Measurements from ENCODE around the gene KRTAP4-9.
"Not testable (repeated sequence)": the region's sequence is repeated elsewhere in the genome, so short reads cannot be mapped to it uniquely, and the experiment has no call there.

KRTAP4-9 gene

GRCh38 chr17:41105347-41105746, at the start of gene KRTAP4-9:
Gene KRTAP4-9, plus strand, starts transcription at chr17:41105389. Its CDS starts 0 bp downstream, at chr17:41105389.
- not testable (repeated sequence) for H3K9ac ChIP-seq (ENCODE audit: low read depth in 1 of 2, low read length in 2 of 2); H3K27me3 ChIP-seq (ENCODE audit: control insufficient read depth in 1 of 2, insufficient read depth in 2 of 2, low read length in 2 of 2); H3K9me3 ChIP-seq (ENCODE audit: control insufficient read depth in 1 of 2, low read length in 2 of 2); H3K4me1 ChIP-seq (ENCODE audit: control insufficient read depth in 1 of 2, insufficient read depth in 2 of 2, low read length in 2 of 2); H3K36me3 ChIP-seq (ENCODE audit: control insufficient read depth in 1 of 2, insufficient read depth in 2 of 2, low read length in 2 of 2); H3K4me3 ChIP-seq (ENCODE audit: low read depth in 1 of 2, low read length in 2 of 2); H3K27ac ChIP-seq (ENCODE audit: low read depth, low read length)

- Histone ChIP-seq H3K27me3 (ENCODE audit: control insufficient read depth in 1 of 2, insufficient read depth in 2 of 2, low read length in 2 of 2) (peaks cover 0 to 23% of the 10 kb centered on the region in 2 donors), H3K4me1 (ENCODE audit: control insufficient read depth in 1 of 2, insufficient read depth in 2 of 2, low read length in 2 of 2) (no peaks in the 10 kb centered on the region), H3K9me3 (ENCODE audit: control insufficient read depth in 1 of 2, low read length in 2 of 2) (peaks cover 0 to 4% of the 10 kb centered on the region in 2 donors), H3K4me3 (ENCODE audit: low read depth in 1 of 2, low read length in 2 of 2) (no peak overlapping the region), H3K9ac (ENCODE audit: low read depth in 1 of 2, low read length in 2 of 2) (no peak overlapping the region), H3K27ac (ENCODE audit: low read depth, low read length) (no peak overlapping the region), H3K36me3 (ENCODE audit: control insufficient read depth in 1 of 2, insufficient read depth in 2 of 2, low read length in 2 of 2) (no peaks in the 10 kb centered on the region)
Measured at GRCh38 chr17:41057547-41057946, 47.6 kb upstream of the KRTAP4-9 start.

GRCh38 chr17:41058741-41059140, 46.4 kb upstream of the KRTAP4-9 start:
- Histone ChIP-seq H3K9me3 (ENCODE audit: control insufficient read depth in 1 of 2, low read length in 2 of 2) (peaks cover 0 to 4% of the 10 kb centered on the region in 2 donors), H3K4me3 (ENCODE audit: low read depth in 1 of 2, low read length in 2 of 2) (no peak overlapping the region), H3K27me3 (ENCODE audit: control insufficient read depth in 1 of 2, insufficient read depth in 2 of 2, low read length in 2 of 2) (peaks cover 0 to 25% of the 10 kb centered on the region in 2 donors), H3K4me1 (ENCODE audit: control insufficient read depth in 1 of 2, insufficient read depth in 2 of 2, low read length in 2 of 2) (no peaks in the 10 kb centered on the region), H3K27ac (ENCODE audit: low read depth, low read length) (no peak overlapping the region), H3K36me3 (ENCODE audit: control insufficient read depth in 1 of 2, insufficient read depth in 2 of 2, low read length in 2 of 2) (no peaks in the 10 kb centered on the region), H3K9ac (ENCODE audit: low read depth in 1 of 2, low read length in 2 of 2) (no peak overlapping the region)

- H3K27ac ChIP-seq (ENCODE audit: low read depth, low read length); H3K9me3 ChIP-seq (ENCODE audit: control insufficient read depth in 1 of 2, low read length in 2 of 2); H3K9ac ChIP-seq (ENCODE audit: low read depth in 1 of 2, low read length in 2 of 2); H3K4me3 ChIP-seq (ENCODE audit: low read depth in 1 of 2, low read length in 2 of 2); H3K36me3 ChIP-seq (ENCODE audit: control insufficient read depth in 1 of 2, insufficient read depth in 2 of 2, low read length in 2 of 2); H3K4me1 ChIP-seq (ENCODE audit: control insufficient read depth in 1 of 2, insufficient read depth in 2 of 2, low read length in 2 of 2): not testable (repeated sequence)
- H3K27me3 ChIP-seq (ENCODE audit: control insufficient read depth in 1 of 2, insufficient read depth in 2 of 2, low read length in 2 of 2), result peaks cover 0 to 25% of the 10 kb centered on the region in 2 donors
Measured at GRCh38 chr17:41059276-41060051, 45.7 kb upstream of the KRTAP4-9 start.

DNA sequence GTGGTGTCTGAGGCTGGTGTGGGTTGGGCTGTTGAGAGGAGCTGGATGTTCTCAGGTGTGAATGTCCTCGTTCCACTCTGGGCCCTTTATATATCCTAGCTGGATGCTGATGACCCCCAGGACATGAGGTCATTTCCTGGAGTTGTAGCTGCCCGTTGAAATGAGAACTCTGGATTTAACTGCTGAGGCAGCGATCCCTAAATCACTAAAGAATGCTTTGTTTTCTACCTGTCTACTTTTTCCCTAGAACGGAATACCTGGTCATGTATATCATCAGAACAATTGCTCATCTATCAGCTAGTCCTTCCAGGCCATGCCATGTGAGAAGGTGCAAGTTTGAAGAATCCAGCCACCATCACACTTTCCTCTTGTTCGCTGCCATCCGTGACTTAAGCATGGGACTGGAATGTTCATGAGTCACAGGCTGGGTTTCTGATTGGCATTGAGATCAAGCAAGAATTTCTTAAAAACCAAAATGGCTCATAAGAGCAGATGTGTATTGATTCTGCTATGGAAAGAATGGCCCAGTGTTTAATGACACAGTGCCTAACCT, 45.1 kb upstream of the KRTAP4-9 start, which contains the start of gene KRTAP2-3:
Gene KRTAP2-3, minus strand, starts transcription at position 63 of the 553 bp plus-strand sequence. CDS start 64 bp downstream, outside the sequence.
- Histone ChIP-seq H3K27ac (ENCODE audit: low read depth, low read length) (no peak within 1 kb of the TSS), H3K27me3 (ENCODE audit: control insufficient read depth in 1 of 2, insufficient read depth in 2 of 2, low read length in 2 of 2) (peaks cover 0 to 25% of the 10 kb centered on the region in 2 donors), H3K4me3 (ENCODE audit: low read depth in 1 of 2, low read length in 2 of 2) (no peak within 1 kb of the TSS), H3K36me3 (ENCODE audit: control insufficient read depth in 1 of 2, insufficient read depth in 2 of 2, low read length in 2 of 2) (no peaks in the 10 kb centered on the region), H3K9ac (ENCODE audit: low read depth in 1 of 2, low read length in 2 of 2) (no peak within 1 kb of the TSS), H3K9me3 (ENCODE audit: control insufficient read depth in 1 of 2, low read length in 2 of 2) (peaks cover 0 to 4% of the 10 kb centered on the region in 2 donors), H3K4me1 (ENCODE audit: control insufficient read depth in 1 of 2, insufficient read depth in 2 of 2, low read length in 2 of 2) (no peaks in the 10 kb centered on the region)

GRCh38 chr17:41061964-41062363, 43.2 kb upstream of the KRTAP4-9 start:
- H3K4me1 ChIP-seq (ENCODE audit: control insufficient read depth in 1 of 2, insufficient read depth in 2 of 2, low read length in 2 of 2), result no peaks in the 10 kb centered on the region
- H3K27me3 ChIP-seq (ENCODE audit: control insufficient read depth in 1 of 2, insufficient read depth in 2 of 2, low read length in 2 of 2), result peaks cover 0 to 25% of the 10 kb centered on the region in 2 donors
- H3K9me3 ChIP-seq (ENCODE audit: control insufficient read depth in 1 of 2, low read length in 2 of 2), result peaks cover 0 to 4% of the 10 kb centered on the region in 2 donors
- no peak overlapping the region for H3K4me3 ChIP-seq (ENCODE audit: low read depth in 1 of 2, low read length in 2 of 2)
- no peaks in the 10 kb centered on the region for H3K36me3 ChIP-seq (ENCODE audit: control insufficient read depth in 1 of 2, insufficient read depth in 2 of 2, low read length in 2 of 2)
- no peak overlapping the region for H3K9ac ChIP-seq (ENCODE audit: low read depth in 1 of 2, low read length in 2 of 2)
- no peak overlapping the region for H3K27ac ChIP-seq (ENCODE audit: low read depth, low read length)

- no peaks in the 10 kb centered on the region for H3K36me3 ChIP-seq (ENCODE audit: control insufficient read depth in 1 of 2, insufficient read depth in 2 of 2, low read length in 2 of 2)
- H3K4me3 ChIP-seq (ENCODE audit: low read depth in 1 of 2, low read length in 2 of 2), result no peak overlapping the region
- H3K4me1 ChIP-seq (ENCODE audit: control insufficient read depth in 1 of 2, insufficient read depth in 2 of 2, low read length in 2 of 2), result no peaks in the 10 kb centered on the region
- no peak overlapping the region for H3K9ac ChIP-seq (ENCODE audit: low read depth in 1 of 2, low read length in 2 of 2)
- H3K9me3 ChIP-seq (ENCODE audit: control insufficient read depth in 1 of 2, low read length in 2 of 2), result no peaks in the 10 kb centered on the region
- peaks cover 0 to 23% of the 10 kb centered on the region in 2 donors for H3K27me3 ChIP-seq (ENCODE audit: control insufficient read depth in 1 of 2, insufficient read depth in 2 of 2, low read length in 2 of 2)
- no peak overlapping the region for H3K27ac ChIP-seq (ENCODE audit: low read depth, low read length)
Measured at GRCh38 chr17:41063449-41063848, 41.7 kb upstream of the KRTAP4-9 start.

- Histone ChIP-seq H3K4me1 (ENCODE audit: control insufficient read depth in 1 of 2, insufficient read depth in 2 of 2, low read length in 2 of 2) (no peaks in the 10 kb centered on the region), H3K9ac (ENCODE audit: low read depth in 1 of 2, low read length in 2 of 2) (no peak overlapping the region), H3K27ac (ENCODE audit: low read depth, low read length) (no peak overlapping the region), H3K27me3 (ENCODE audit: control insufficient read depth in 1 of 2, insufficient read depth in 2 of 2, low read length in 2 of 2) (peaks cover 0 to 17% of the 10 kb centered on the region in 2 donors), H3K4me3 (ENCODE audit: low read depth in 1 of 2, low read length in 2 of 2) (no peak overlapping the region), H3K36me3 (ENCODE audit: control insufficient read depth in 1 of 2, insufficient read depth in 2 of 2, low read length in 2 of 2) (no peaks in the 10 kb centered on the region), H3K9me3 (ENCODE audit: control insufficient read depth in 1 of 2, low read length in 2 of 2) (no peaks in the 10 kb centered on the region)
Measured at GRCh38 chr17:41064301-41064700, 40.9 kb upstream of the KRTAP4-9 start.

DNA sequence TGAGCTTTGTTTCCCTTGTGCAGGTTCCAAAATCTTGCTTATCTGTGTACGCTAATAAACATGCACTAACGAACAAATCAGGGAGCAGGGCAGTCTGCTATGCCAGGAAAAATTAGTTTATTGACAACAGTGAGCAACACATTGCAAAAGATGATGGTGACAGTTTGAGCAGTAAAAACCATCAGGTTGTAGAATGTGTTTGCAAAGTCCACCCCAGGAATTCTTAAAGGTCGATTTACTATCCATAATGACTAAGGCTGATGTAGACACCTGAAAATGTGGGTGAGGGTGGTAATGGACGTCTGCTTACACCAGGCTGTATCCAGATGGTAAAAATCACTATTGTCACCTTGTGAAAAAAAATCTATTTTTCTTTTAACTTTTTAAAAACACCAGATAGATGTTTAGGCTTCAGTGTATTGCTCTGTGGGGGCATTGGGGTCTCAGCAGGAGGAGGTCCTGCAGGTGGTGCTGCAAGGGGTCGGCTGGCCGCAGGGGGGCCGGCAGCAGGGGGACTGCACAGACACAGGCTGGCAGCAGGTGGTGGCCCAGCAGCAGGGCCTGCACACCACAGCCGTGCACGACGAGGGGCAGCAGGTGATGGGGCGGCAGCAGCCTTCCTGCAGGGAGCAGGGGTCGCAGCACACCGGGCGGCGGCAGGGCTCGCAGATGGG, 40.0 kb upstream of the KRTAP4-9 start:
- H3K9ac ChIP-seq (ENCODE audit: low read depth in 1 of 2, low read length in 2 of 2); H3K4me1 ChIP-seq (ENCODE audit: control insufficient read depth in 1 of 2, insufficient read depth in 2 of 2, low read length in 2 of 2); H3K4me3 ChIP-seq (ENCODE audit: low read depth in 1 of 2, low read length in 2 of 2); H3K9me3 ChIP-seq (ENCODE audit: control insufficient read depth in 1 of 2, low read length in 2 of 2); H3K36me3 ChIP-seq (ENCODE audit: control insufficient read depth in 1 of 2, insufficient read depth in 2 of 2, low read length in 2 of 2); H3K27ac ChIP-seq (ENCODE audit: low read depth, low read length): not testable (repeated sequence)
- H3K27me3 ChIP-seq (ENCODE audit: control insufficient read depth in 1 of 2, insufficient read depth in 2 of 2, low read length in 2 of 2), result peaks cover 0 to 17% of the 10 kb centered on the region in 2 donors

Measured in duodenal mucosa (tissue), 2 donors.